Measurements from ENCODE around the gene NUDT22. TPM values are rescaled to one million over a fixed set of nuclear protein-coding genes. Genes with fewer than 3 reads are reported as not detected.

The NUDT22 gene
- polyA plus RNA-seq, 6 donors from 2014 or later = 43.6 to 96.6 (median 62.6) TPM

- no peak for DNase-seq
- Mint-ChIP-seq H3K27me3 (no peaks in the 10 kb centered on the region), H3K27ac (peak overlapping the region in 3 of 6 donors; percentile 19 to 90 (median 49)), H3K4me1 (peaks cover 46 to 83% (median 75%) of the 10 kb centered on the region in 3 donors), H3K4me3 (peak overlapping the region in 1 of 8 donors; percentile 47), H3K9me3 (no peaks in the 10 kb centered on the region), H3K36me3 (peaks cover 6 to 13% of the 10 kb centered on the region in 2 donors)
- ATAC-seq (ENCODE audit: low read depth in 2 of 2) = no peak
These were observed 15.6 kb upstream of the NUDT22 start for GRCh38 chr11:64210301-64211020.

DNA sequence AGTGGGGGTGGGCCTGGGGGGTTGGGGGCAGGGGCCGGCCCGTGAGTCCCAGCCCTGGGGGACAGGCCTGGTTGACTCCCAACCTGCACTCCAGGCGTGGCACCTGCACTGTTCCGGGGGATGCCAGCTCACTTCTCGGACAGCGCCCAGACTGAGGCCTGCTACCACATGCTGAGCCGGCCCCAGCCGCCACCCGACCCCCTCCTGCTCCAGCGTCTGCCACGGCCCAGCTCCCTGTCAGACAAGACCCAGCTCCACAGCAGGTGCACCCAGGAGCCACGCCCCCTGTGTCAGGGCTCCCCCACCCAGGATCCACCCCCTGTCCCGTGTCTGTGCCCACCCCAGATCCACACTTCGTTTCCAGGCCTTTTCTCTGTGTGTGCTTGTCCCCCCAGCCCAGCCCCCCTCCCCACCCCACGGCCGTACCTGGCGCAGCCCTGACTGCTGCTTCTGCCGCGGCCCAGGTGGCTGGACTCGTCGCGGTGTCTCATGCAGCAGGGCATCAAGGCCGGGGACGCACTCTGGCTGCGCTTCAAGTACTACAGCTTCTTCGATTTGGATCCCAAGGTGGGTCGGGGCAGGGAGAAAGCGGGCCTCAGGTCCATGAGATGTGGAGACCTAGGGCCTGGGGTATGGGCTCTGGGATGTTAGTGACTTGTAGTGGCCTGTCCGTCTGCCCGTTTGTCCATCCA is 14.7 kb upstream of the NUDT22 start:
- Mint-ChIP-seq H3K9me3 (no peaks in the 10 kb centered on the region), H3K36me3 (peaks cover 6 to 13% of the 10 kb centered on the region in 2 donors), H3K4me3 (no peak overlapping the region), H3K27ac (peak overlapping the region in 4 of 6 donors; percentile 7 to 70 (median 46)), H3K27me3 (no peaks in the 10 kb centered on the region), H3K4me1 (peaks cover 42 to 79% (median 70%) of the 10 kb centered on the region in 3 donors)
- no peak for ATAC-seq (ENCODE audit: low read depth in 2 of 2)
- DNase-seq = no peak

DNA sequence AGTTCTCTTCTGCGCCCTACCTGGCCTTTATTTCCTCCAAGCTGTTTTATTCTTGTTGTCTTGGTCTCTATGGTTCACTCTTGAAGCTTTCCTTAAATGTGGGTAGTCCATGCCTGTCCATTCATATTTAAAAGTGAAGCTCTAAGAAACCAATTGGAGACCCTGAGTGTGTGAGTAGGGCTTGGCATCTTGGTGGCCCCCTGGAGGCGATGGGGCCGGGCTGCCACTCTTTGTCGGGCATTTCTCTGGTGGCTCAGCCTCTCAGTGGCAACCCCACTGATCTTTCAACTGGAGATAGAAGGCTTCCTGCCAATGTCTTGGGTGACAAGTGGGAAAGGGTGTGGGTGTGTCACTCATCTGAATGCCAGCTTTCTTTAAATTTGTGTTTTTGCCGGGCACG is 9.2 kb upstream of the NUDT22 start:
- ATAC-seq (ENCODE audit: low read depth in 2 of 2) (no peak), DNase-seq (no peak)
- H3K27me3 Mint-ChIP-seq = no peaks in the 10 kb centered on the region
- peaks cover 25 to 39% (median 34%) of the 10 kb centered on the region in 3 donors for H3K4me1 Mint-ChIP-seq
- peaks cover 6 to 11% of the 10 kb centered on the region in 2 donors for H3K36me3 Mint-ChIP-seq
- H3K27ac Mint-ChIP-seq = peak overlapping the region in 2 of 6 donors; percentile 24 to 38
- peak overlapping the region in 2 of 8 donors; percentile 25 to 56 for H3K4me3 Mint-ChIP-seq
- H3K9me3 Mint-ChIP-seq = no peaks in the 10 kb centered on the region

- Mint-ChIP-seq H3K4me1 (peaks cover 16 to 22% (median 22%) of the 10 kb centered on the region in 3 donors), H3K36me3 (peaks cover 0 to 6% of the 10 kb centered on the region in 2 donors), H3K4me3 (no peak overlapping the region), H3K27me3 (no peaks in the 10 kb centered on the region), H3K9me3 (no peaks in the 10 kb centered on the region), H3K27ac (peak overlapping the region in 3 of 6 donors; percentile 26 to 88 (median 35))
- ATAC-seq (ENCODE audit: low read depth in 2 of 2) (no peak), DNase-seq (no peak)
These were observed 7.3 kb upstream of the NUDT22 start for GRCh38 chr11:64218628-64219353.

- H3K4me1 Mint-ChIP-seq = peaks cover 17 to 22% (median 18%) of the 10 kb centered on the region in 3 donors
- ATAC-seq (ENCODE audit: low read depth in 2 of 2) (no peak), DNase-seq (no peak)
- H3K27me3 Mint-ChIP-seq = no peaks in the 10 kb centered on the region
- H3K4me3 Mint-ChIP-seq = no peak overlapping the region
- H3K9me3 Mint-ChIP-seq = no peaks in the 10 kb centered on the region
- peaks cover 0 to 6% of the 10 kb centered on the region in 2 donors for H3K36me3 Mint-ChIP-seq
- peak overlapping the region in 1 of 6 donors; percentile 88 for H3K27ac Mint-ChIP-seq
These were observed 6.8 kb upstream of the NUDT22 start for GRCh38 chr11:64219354-64219684.

DNA sequence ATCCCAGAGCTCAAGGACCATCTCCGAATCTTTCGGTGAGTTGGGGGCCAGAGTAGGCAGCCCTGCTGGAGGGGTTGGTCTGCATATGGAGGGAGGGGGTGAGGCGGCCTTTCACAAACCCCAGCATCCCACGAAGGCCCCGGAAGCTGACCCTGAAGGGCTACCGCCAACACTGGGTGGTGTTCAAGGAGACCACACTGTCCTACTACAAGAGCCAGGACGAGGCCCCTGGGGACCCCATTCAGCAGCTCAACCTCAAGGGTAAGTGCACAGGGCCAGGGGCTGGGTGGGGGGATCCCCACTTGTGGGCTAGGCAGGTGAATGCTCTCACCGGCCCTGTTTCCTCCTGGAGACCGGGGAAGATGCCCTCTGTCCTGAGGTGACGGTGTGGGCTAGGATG is 6.3 kb upstream of the NUDT22 start:
- H3K4me3 Mint-ChIP-seq = no peak overlapping the region
- peak overlapping the region in 1 of 6 donors; percentile 69 for H3K27ac Mint-ChIP-seq
- H3K9me3 Mint-ChIP-seq = no peaks in the 10 kb centered on the region
- peaks cover 17 to 22% (median 19%) of the 10 kb centered on the region in 3 donors for H3K4me1 Mint-ChIP-seq
- ATAC-seq (ENCODE audit: low read depth in 2 of 2) = no peak
- no peaks in the 10 kb centered on the region for H3K27me3 Mint-ChIP-seq
- H3K36me3 Mint-ChIP-seq = peaks cover 0 to 6% of the 10 kb centered on the region in 2 donors
- DNase-seq = no peak

GRCh38 chr11:64220271-64220670 is 5.8 kb upstream of the NUDT22 start:
- peaks cover 15 to 22% (median 17%) of the 10 kb centered on the region in 3 donors for H3K4me1 Mint-ChIP-seq
- no peak for DNase-seq
- H3K27me3 Mint-ChIP-seq = no peaks in the 10 kb centered on the region
- peaks cover 0 to 2% of the 10 kb centered on the region in 2 donors for H3K36me3 Mint-ChIP-seq
- no peaks in the 10 kb centered on the region for H3K9me3 Mint-ChIP-seq
- peak overlapping the region in 1 of 6 donors; percentile 69 for H3K27ac Mint-ChIP-seq
- no peak for ATAC-seq (ENCODE audit: low read depth in 2 of 2)
- H3K4me3 Mint-ChIP-seq = no peak overlapping the region

DNA sequence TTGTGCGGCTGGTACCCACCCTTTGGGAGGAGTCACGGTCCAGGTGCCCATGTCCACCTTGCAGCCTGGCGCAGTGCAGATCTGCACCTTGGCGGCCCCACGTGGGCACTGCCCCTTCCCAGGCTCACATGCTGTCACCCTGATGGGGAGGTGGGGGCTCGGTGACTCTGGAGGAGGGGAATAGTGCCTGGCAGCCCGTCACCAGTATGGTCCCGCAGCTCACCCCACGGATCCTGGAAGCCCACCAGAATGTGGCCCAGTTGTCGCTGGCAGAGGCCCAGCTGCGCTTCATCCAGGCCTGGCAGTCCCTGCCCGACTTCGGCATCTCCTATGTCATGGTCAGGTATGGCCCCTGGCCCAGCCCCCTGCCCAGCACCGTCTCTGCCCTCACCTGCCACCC is 5.3 kb upstream of the NUDT22 start:
- Mint-ChIP-seq H3K36me3 (no peaks in the 10 kb centered on the region), H3K27ac (no peak overlapping the region), H3K9me3 (no peaks in the 10 kb centered on the region), H3K27me3 (no peaks in the 10 kb centered on the region), H3K4me3 (no peak overlapping the region), H3K4me1 (peaks cover 12 to 22% (median 14%) of the 10 kb centered on the region in 3 donors)
- ATAC-seq (ENCODE audit: low read depth in 2 of 2) (no peak), DNase-seq (no peak)

DNA sequence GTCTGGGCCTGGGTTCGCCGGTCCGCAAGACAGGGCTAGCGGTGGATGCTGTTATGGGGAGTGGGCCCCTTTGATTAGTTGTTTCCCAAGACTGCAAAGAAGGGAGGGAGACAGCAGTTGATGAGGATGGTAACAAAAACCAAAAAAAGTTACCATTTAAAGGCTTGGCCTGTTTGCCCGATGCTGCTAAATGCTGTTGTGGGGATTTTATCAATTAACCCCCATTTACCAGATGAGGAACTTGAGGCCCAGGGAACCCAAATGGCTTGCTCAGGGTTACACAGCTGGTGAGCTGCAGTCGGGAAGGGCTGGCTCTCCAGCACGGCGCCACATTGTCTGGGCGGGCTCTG is 3.4 kb upstream of the NUDT22 start:
- H3K4me3 Mint-ChIP-seq = no peak overlapping the region
- H3K36me3 Mint-ChIP-seq = no peaks in the 10 kb centered on the region
- DNase-seq (no peak), ATAC-seq (ENCODE audit: low read depth in 2 of 2) (no peak)
- peaks cover 16 to 31% (median 21%) of the 10 kb centered on the region in 3 donors for H3K4me1 Mint-ChIP-seq
- H3K27me3 Mint-ChIP-seq = no peaks in the 10 kb centered on the region
- peak overlapping the region in 1 of 6 donors; percentile 4 for H3K27ac Mint-ChIP-seq
- H3K9me3 Mint-ChIP-seq = no peaks in the 10 kb centered on the region

- Mint-ChIP-seq H3K27me3 (no peaks in the 10 kb centered on the region), H3K36me3 (no peaks in the 10 kb centered on the region), H3K4me3 (no peak overlapping the region), H3K27ac (peak overlapping the region in 2 of 6 donors; percentile 4 to 65), H3K4me1 (peaks cover 17 to 35% (median 26%) of the 10 kb centered on the region in 3 donors), H3K9me3 (no peaks in the 10 kb centered on the region)
- ATAC-seq (ENCODE audit: low read depth in 2 of 2) (no peak), DNase-seq (no peak)
These were observed 2.9 kb upstream of the NUDT22 start for GRCh38 chr11:64223001-64223651.

DNA sequence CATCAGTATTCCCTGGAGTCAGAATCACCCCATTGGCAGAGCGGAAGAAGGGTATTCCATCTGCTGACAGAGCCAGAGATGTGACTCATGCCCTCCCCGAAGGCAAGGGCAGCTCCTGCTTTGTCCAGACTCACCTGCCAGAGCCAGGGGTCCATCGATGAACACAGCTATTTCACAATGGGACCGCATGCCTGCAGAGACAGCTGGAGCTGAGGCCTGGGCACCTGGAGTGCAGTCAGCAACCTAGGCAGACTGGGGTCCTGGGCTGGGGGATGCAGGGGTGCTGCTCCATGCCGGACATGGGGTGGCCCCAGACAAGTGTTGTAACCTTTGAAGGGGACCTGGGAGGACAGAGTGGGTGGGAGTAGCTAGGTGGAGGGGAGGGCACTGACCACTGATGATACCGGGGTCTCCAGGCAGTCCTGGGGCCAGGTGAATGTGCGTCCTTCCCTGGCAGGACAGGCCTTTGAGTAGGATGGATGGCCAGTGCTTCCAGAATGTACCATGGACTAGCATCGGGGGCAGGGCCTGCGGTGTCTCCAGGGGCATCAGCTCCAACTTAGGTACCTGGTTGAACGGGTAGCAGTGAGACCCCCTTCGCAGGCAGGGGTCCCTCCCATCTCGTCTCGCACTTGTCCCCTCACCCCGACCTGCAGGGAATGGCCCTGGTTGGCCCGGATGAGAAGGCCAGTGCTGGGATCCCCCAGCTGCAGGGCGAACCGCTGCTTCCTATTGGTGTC is 1.8 kb upstream of the NUDT22 start:
- Mint-ChIP-seq H3K4me1 (peaks cover 18 to 35% (median 34%) of the 10 kb centered on the region in 3 donors), H3K27me3 (no peaks in the 10 kb centered on the region), H3K9me3 (no peaks in the 10 kb centered on the region), H3K27ac (peak overlapping the region in 4 of 6 donors; percentile 69 to 96 (median 80)), H3K36me3 (no peaks in the 10 kb centered on the region), H3K4me3 (peak overlapping the region; percentile 63 to 96 (median 92))
- ATAC-seq (ENCODE audit: low read depth in 2 of 2) (no peak), DNase-seq (no peak)

DNA sequence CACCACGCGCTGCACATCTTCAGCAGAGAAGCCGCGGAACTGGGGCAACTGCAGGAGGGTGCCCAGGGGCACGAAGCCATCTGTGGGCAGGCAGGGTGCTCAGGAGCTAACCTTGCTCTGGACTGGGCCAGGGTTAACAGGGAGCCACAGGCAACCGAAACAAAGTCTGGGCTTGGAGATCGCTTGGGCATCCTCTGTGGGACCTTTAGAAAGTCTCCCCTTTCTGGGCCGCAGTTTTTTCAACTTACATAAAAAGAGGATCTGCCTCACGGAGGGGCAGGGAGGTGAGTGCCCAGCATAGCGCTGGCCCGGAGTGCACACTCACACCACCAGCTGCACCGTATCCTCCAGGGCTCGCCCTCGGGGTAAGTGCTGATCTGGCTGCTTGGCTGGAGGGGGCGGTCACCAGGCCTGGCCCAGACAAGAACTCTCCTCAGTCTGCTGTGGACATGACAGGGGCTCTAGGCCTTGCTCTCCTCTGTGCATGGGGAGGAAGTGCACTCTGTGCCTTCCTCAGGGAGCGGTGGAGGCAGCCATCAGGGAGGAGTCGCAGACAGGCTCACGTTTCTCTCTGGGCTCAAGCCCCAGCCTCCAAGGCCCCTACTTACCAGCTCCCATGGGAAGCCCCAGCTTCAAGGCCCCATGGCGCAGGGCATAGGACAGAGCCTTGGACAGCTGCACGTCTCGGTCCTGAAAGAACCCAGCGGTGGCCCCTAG is 1.0 kb upstream of the NUDT22 start:
- H3K4me3 Mint-ChIP-seq = peak overlapping the region; percentile 33 to 96 (median 94)
- no peak for ATAC-seq (ENCODE audit: low read depth in 2 of 2)
- H3K27me3 Mint-ChIP-seq = no peaks in the 10 kb centered on the region
- H3K27ac Mint-ChIP-seq = peak overlapping the region; percentile 33 to 96 (median 76)
- no peaks in the 10 kb centered on the region for H3K9me3 Mint-ChIP-seq
- DNase-seq = no peak
- H3K36me3 Mint-ChIP-seq = no peaks in the 10 kb centered on the region
- H3K4me1 Mint-ChIP-seq = peaks cover 21 to 43% (median 41%) of the 10 kb centered on the region in 3 donors
